ENCODE results near the gene FGFRL1. TPM values are rescaled to one million over a fixed set of nuclear protein-coding genes. Genes with fewer than 3 reads are reported as not detected.

The FGFRL1 gene
- total and polyA plus RNA-seq, 2 of the 13 experiments (the other 11 are each of a cell fraction or from before 2014, with no cell fraction given), result 19.1 to 30.6 TPM

- in situ Hi-C loops (cut with HindIII; ENCODE audit: extremely low pct_ligation_motif_present, low pct_unique_long_range_greater_than_20kb) (no loop called here), intact Hi-C loops (cut with micrococcal nuclease; ENCODE audit: unreplicated experiment) (loop anchor here (5.0 kb wide), 1 partner anchor 37 kb away; no protein-coding TSS in a partner anchor)
- Histone ChIP-seq H3K9ac (ENCODE audit: insufficient read depth, low read depth, low read length) (no peak overlapping the region), H3K36me3 (replicated peaks in 1 of 2; ENCODE audit: control insufficient read depth in 1 of 2, insufficient read depth in 2 of 2, low read length in 2 of 2) (no peaks in the 10 kb centered on the region), H3K4me1 (ENCODE audit: insufficient read depth, low read length) (peaks cover 11% of the 10 kb centered on the region), H2AFZ (ENCODE audit: low read length) (no peak overlapping the region), H3K27me3 (ENCODE audit: control insufficient read depth in 1 of 2, insufficient read depth in 2 of 2, low read length in 2 of 2) (peaks cover 1 to 54% of the 10 kb centered on the region in 2 experiments; a peak in 3 of 5 replicates), H3K9me3 (ENCODE audit: low read length) (no peaks in the 10 kb centered on the region), H4K20me1 (ENCODE audit: insufficient read depth, low read length) (no peaks in the 10 kb centered on the region), H3K4me3 (replicated peaks in 1 of 3; ENCODE audit: insufficient read depth in 1 of 3, low read depth in 2 of 3, low read length in 3 of 3) (no peak overlapping the region), H3K27ac (ENCODE audit: extremely low read length, insufficient read depth, low read length) (no peak overlapping the region), H3K79me2 (ENCODE audit: insufficient read depth, low read length) (no peaks in the 10 kb centered on the region), H3K4me2 (ENCODE audit: low read depth, low read length) (no peak overlapping the region)
- DNase-seq (ENCODE audit: low spot score) (no peak), FAIRE-seq (no peak), ATAC-seq (no peak)
- TF ChIP-seq FLYWCH1 (CRISPR knock-in tag; IDR thresholded peaks at IDR 0.05), result no peak
- TF ChIP-seq RORA (CRISPR knock-in tag; IDR thresholded peaks at IDR 0.05), result no peak
- no peak for TF ChIP-seq ZNF326 (CRISPR knock-in tag; IDR thresholded peaks at IDR 0.05; ENCODE audit: borderline replicate concordance)
- no peak for TF ChIP-seq XRCC5 (optimal IDR thresholded peaks at IDR 0.05; ENCODE audit: low read length)
- TF ChIP-seq FOXM1 (CRISPR knock-in tag; IDR thresholded peaks at IDR 0.05), result no peak
- TF ChIP-seq PTBP1 (IDR thresholded peaks at IDR 0.05; ENCODE audit: low read depth, low read length, poor library complexity, severe bottlenecking), result no peak
- no peak for TF ChIP-seq ZNF350 (CRISPR knock-in tag; IDR thresholded peaks at IDR 0.05; ENCODE audit: borderline replicate concordance, low read depth)
- TF ChIP-seq MIER2 (CRISPR knock-in tag; IDR thresholded peaks at IDR 0.05), result no peak
- no peak for TF ChIP-seq ZNF101 (CRISPR knock-in tag; IDR thresholded peaks at IDR 0.05; ENCODE audit: borderline replicate concordance, low read depth)
- TF ChIP-seq ZKSCAN1 (IDR thresholded peaks at IDR 0.05; ENCODE audit: low read length), result no peak
- TF ChIP-seq FOXA3 (CRISPR knock-in tag; IDR thresholded peaks at IDR 0.05), result no peak
- TF ChIP-seq YEATS4 (CRISPR knock-in tag; IDR thresholded peaks at IDR 0.05; ENCODE audit: borderline replicate concordance), result no peak
- TF ChIP-seq EED (CRISPR knock-in tag; IDR thresholded peaks at IDR 0.05), result no peak
- no peak for TF ChIP-seq ZNF800 (CRISPR knock-in tag; IDR thresholded peaks at IDR 0.05)
- no peak for TF ChIP-seq ZNF558 (CRISPR knock-in tag; IDR thresholded peaks at IDR 0.05; ENCODE audit: borderline replicate concordance)
- no peak for TF ChIP-seq ATRX (CRISPR knock-in tag; IDR thresholded peaks at IDR 0.05; ENCODE audit: borderline replicate concordance)
- TF ChIP-seq ZNF781 (CRISPR knock-in tag; IDR thresholded peaks at IDR 0.05; ENCODE audit: borderline replicate concordance, not compliant biosample characterization), result no peak
- CTCF ChIA-PET (ENCODE audit: low intra/inter-chr PET ratio, low total read pairs), result no interaction called here
- POLR2A ChIA-PET, result no interaction called here
- no TSS peak for BruUV-seq (replicated peaks)
- WGBS (ENCODE audit: low lambda C conversion rate), result 29% methylated on average over 9 of the region's 9 CpGs
These were observed 62.7 kb downstream of the FGFRL1 start for GRCh38 chr4:1074077-1074476.

Measured in HepG2 (cell line).